Measurements from ENCODE around the gene SLC1A5. TPM values are rescaled to one million over a fixed set of nuclear protein-coding genes. Genes with fewer than 3 reads are reported as not detected.

The SLC1A5 gene
- polyA plus RNA-seq, 1 donor from 2014 or later, result 1.1 TPM

- Histone ChIP-seq H3K9me2 (ENCODE audit: insufficient read depth, low read length) (no peaks in the 10 kb centered on the region), H3K4me3 (ENCODE audit: low read length) (no peak overlapping the region), H3F3A (ENCODE audit: insufficient read depth, low read length, poor library complexity, severe bottlenecking) (peaks cover 3% of the 10 kb centered on the region), H3K4me2 (ENCODE audit: low read length) (no peak overlapping the region), H4K20me1 (ENCODE audit: insufficient read depth) (no peaks in the 10 kb centered on the region), H3K36me3 (ENCODE audit: insufficient read depth, low read length) (no peaks in the 10 kb centered on the region), H3K9ac (ENCODE audit: low read length) (no peak overlapping the region), H3K79me2 (replicated peaks; ENCODE audit: insufficient read depth, low read length) (no peaks in the 10 kb centered on the region), H3K27me3 (ENCODE audit: insufficient read depth, low read depth, low read length) (peaks cover 18% of the 10 kb centered on the region), H2AFZ (ENCODE audit: low read depth, low read length) (no peak overlapping the region), H3K27ac (ENCODE audit: low read length) (no peak overlapping the region), H3K9me3 (ENCODE audit: low read length) (no peaks in the 10 kb centered on the region)
- TF ChIP-seq TAF1 (IDR thresholded peaks at IDR 0.05; ENCODE audit: low read depth) (no peak), SMC3 (conservative IDR thresholded peaks at IDR 0.05; ENCODE audit: poor library complexity) (no peak), RAD21 (conservative IDR thresholded peaks at IDR 0.05) (no peak), EZH2 (IDR thresholded peaks at IDR 0.05; ENCODE audit: borderline replicate concordance, insufficient read depth, low read length, poor library complexity, severe bottlenecking) (no peak), EP300 (conservative IDR thresholded peaks at IDR 0.05; ENCODE audit: poor library complexity, severe bottlenecking) (no peak), CTCF (IDR thresholded peaks at IDR 0.05; ENCODE audit: poor library complexity, severe bottlenecking) (no peak), POLR2AphosphoS5 (IDR thresholded peaks at IDR 0.05) (no peak), MXI1 (conservative IDR thresholded peaks at IDR 0.05; ENCODE audit: poor library complexity, severe bottlenecking) (no peak)
- TF ChIP-seq, protein P1, sequence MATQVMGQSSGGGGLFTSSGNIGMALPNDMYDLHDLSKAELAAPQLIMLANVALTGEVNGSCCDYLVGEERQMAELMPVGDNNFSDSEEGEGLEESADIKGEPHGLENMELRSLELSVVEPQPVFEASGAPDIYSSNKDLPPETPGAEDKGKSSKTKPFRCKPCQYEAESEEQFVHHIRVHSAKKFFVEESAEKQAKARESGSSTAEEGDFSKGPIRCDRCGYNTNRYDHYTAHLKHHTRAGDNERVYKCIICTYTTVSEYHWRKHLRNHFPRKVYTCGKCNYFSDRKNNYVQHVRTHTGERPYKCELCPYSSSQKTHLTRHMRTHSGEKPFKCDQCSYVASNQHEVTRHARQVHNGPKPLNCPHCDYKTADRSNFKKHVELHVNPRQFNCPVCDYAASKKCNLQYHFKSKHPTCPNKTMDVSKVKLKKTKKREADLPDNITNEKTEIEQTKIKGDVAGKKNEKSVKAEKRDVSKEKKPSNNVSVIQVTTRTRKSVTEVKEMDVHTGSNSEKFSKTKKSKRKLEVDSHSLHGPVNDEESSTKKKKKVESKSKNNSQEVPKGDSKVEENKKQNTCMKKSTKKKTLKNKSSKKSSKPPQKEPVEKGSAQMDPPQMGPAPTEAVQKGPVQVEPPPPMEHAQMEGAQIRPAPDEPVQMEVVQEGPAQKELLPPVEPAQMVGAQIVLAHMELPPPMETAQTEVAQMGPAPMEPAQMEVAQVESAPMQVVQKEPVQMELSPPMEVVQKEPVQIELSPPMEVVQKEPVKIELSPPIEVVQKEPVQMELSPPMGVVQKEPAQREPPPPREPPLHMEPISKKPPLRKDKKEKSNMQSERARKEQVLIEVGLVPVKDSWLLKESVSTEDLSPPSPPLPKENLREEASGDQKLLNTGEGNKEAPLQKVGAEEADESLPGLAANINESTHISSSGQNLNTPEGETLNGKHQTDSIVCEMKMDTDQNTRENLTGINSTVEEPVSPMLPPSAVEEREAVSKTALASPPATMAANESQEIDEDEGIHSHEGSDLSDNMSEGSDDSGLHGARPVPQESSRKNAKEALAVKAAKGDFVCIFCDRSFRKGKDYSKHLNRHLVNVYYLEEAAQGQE (IDR thresholded peaks at IDR 0.05; ENCODE audit: borderline replicate concordance), result no peak
Measured at GRCh38 chr19:46784262-46785053, 3.9 kb downstream of the SLC1A5 start.

GRCh38 chr19:46783670-46784069 lies 4.7 kb downstream of the SLC1A5 start:
- H3K9me3 ChIP-seq (ENCODE audit: low read length), result no peaks in the 10 kb centered on the region
- H4K20me1 ChIP-seq (ENCODE audit: insufficient read depth), result no peaks in the 10 kb centered on the region
- no peak overlapping the region for H3K4me3 ChIP-seq (ENCODE audit: low read length)
- H3K79me2 ChIP-seq (replicated peaks; ENCODE audit: insufficient read depth, low read length), result no peaks in the 10 kb centered on the region
- no peaks in the 10 kb centered on the region for H3K9me2 ChIP-seq (ENCODE audit: insufficient read depth, low read length)
- no peak overlapping the region for H3K9ac ChIP-seq (ENCODE audit: low read length)
- H2AFZ ChIP-seq (ENCODE audit: low read depth, low read length), result no peak overlapping the region
- TF ChIP-seq EZH2 (IDR thresholded peaks at IDR 0.05; ENCODE audit: borderline replicate concordance, insufficient read depth, low read length, poor library complexity, severe bottlenecking), result no peak
- no peak for TF ChIP-seq SMC3 (conservative IDR thresholded peaks at IDR 0.05; ENCODE audit: poor library complexity)
- no peak for TF ChIP-seq RAD21 (conservative IDR thresholded peaks at IDR 0.05)
- no peak for TF ChIP-seq CTCF (IDR thresholded peaks at IDR 0.05; ENCODE audit: poor library complexity, severe bottlenecking)
- H3F3A ChIP-seq (ENCODE audit: insufficient read depth, low read length, poor library complexity, severe bottlenecking), result peaks cover 3% of the 10 kb centered on the region
- H3K27ac ChIP-seq (ENCODE audit: low read length), result no peak overlapping the region
- H3K27me3 ChIP-seq (ENCODE audit: insufficient read depth, low read depth, low read length), result peaks cover 18% of the 10 kb centered on the region
- no peaks in the 10 kb centered on the region for H3K36me3 ChIP-seq (ENCODE audit: insufficient read depth, low read length)
- H3K4me2 ChIP-seq (ENCODE audit: low read length), result no peak overlapping the region
